Keratinocyte (primary cell): ENCODE data around the gene GNG2. TPM values are rescaled to one million over a fixed set of nuclear protein-coding genes. Genes with fewer than 3 reads are reported as not detected.

Experiments
- DNase-seq: peaks from one replicate; pipeline ENCODE4 v3.0.0-alpha.2; 2011; ENCODE audit warnings: low read depth, missing footprints, low spot score
- FAIRE-seq: peaks from 2 replicates; lab custom pipeline; 2011; peaks lifted over from hg19 to GRCh38; lab: Jason Lieb, UNC
- H2AFZ ChIP-seq: 2 replicates; pipeline ENCODE4 v1.6.0; 2012; ENCODE audit warnings: low read length, control low read depth, inconsistent platforms; ENCODE audit not compliant: control insufficient read depth
- H3K27ac ChIP-seq: 2 replicates; pipeline ENCODE4 v1.5.1; 2011; ENCODE audit warnings: low read length; ENCODE audit not compliant: control insufficient read depth, insufficient read depth
- H3K27me3 ChIP-seq: 3 replicates; pipeline ENCODE4 v1.6.0; 2011; ENCODE audit warnings: low read length; ENCODE audit not compliant: control insufficient read depth, insufficient read depth; ENCODE audit errors: extremely low read depth
- H3K36me3 ChIP-seq, 2 experiments: 2 replicates in 1 of 2; 3 replicates in 1 of 2; pipeline ENCODE4 v1.5.1; 2011; ENCODE audit warnings: low read length in 2 of 2, mild to moderate bottlenecking in 1 of 2; ENCODE audit not compliant: control insufficient read depth in 2 of 2, insufficient read depth in 2 of 2; ENCODE audit errors: extremely low read depth in 1 of 2
- H3K4me1 ChIP-seq: 3 replicates; pipeline ENCODE4 v1.5.1; 2011; ENCODE audit warnings: low read length; ENCODE audit not compliant: control insufficient read depth, insufficient read depth; ENCODE audit errors: extremely low read depth
- H3K4me2 ChIP-seq: 3 replicates; pipeline ENCODE4 v1.6.0; 2011; ENCODE audit warnings: low read depth, low read length; ENCODE audit not compliant: control insufficient read depth, insufficient read depth; ENCODE audit errors: extremely low read depth
- H3K4me3 ChIP-seq, 3 experiments: fragments of 200-600 bp in 1 of 3; sonication (generic) in 1 of 3; 2 replicates in 2 of 3; 3 replicates in 1 of 3; pipeline ENCODE4 v1.5.1; 2011 to 2016; ENCODE audit warnings: low read length in 3 of 3, mild to moderate bottlenecking in 3 of 3, control low read depth in 2 of 3, inconsistent platforms in 1 of 3, low read depth in 1 of 3, mixed read lengths in 1 of 3, mixed run types in 1 of 3, moderate library complexity in 1 of 3; ENCODE audit not compliant: control insufficient read depth in 2 of 3, insufficient read depth in 2 of 3; ENCODE audit errors: extremely low read depth in 1 of 3
- H3K79me2 ChIP-seq: 2 replicates; pipeline ENCODE4 v1.6.0; 2012; ENCODE audit warnings: low read length; ENCODE audit not compliant: control insufficient read depth, insufficient read depth
- H3K9ac ChIP-seq: 3 replicates; pipeline ENCODE4 v1.6.0; 2011; ENCODE audit warnings: low read length; ENCODE audit not compliant: control insufficient read depth, insufficient read depth; ENCODE audit errors: extremely low read depth
- H3K9me1 ChIP-seq: 3 replicates; pipeline ENCODE4 v1.6.0; 2011; ENCODE audit warnings: low read length; ENCODE audit not compliant: control insufficient read depth, insufficient read depth; ENCODE audit errors: extremely low read depth
- H3K9me3 ChIP-seq: 2 replicates; pipeline ENCODE4 v1.5.1; 2012; ENCODE audit warnings: low read depth, low read length; ENCODE audit not compliant: control insufficient read depth
- H4K20me1 ChIP-seq: 3 replicates; pipeline ENCODE4 v1.6.0; 2011; ENCODE audit warnings: low read length; ENCODE audit not compliant: control insufficient read depth, insufficient read depth; ENCODE audit errors: extremely low read depth
- EZH2 ChIP-seq: IDR thresholded peaks from one replicate; pipeline ENCODE4 v1.6.1; 2012; ENCODE audit warnings: inconsistent platforms, mild to moderate bottlenecking, low read length, moderate library complexity
- dilution Hi-C: fragments of 300-500 bp; cut with MboI; formaldehyde crosslinking; loops from one replicate; pipeline ENCODE4 v1.7.0; 2020; ENCODE audit warnings: low sequenced_read_pairs; ENCODE audit not compliant: extremely low pct_ligation_motif_present
- polyA plus RNA-seq, 5 experiments: library from polyadenylated mRNA; depleted of rRNA in 3 of 5; stranded (reverse) in 3 of 5; stranded (forward) in 1 of 5; unstranded in 1 of 5; fragments of >200 nt; gene quantifications; 1 replicate in 1 of 5; 2 replicates in 3 of 5; 3 replicates in 1 of 5; pipeline versions ENCODE4 v1.2.1 to v1.2.3, GENCODE V29; 2011 to 2012; ENCODE audit warnings: missing spikeins in 2 of 5, low read depth in 1 of 5, low replicate concordance in 1 of 5
- TF ChIP-seq, protein P1 (sequence below), 3 experiments: IDR thresholded peaks in 1 of 3; conservative IDR thresholded peaks in 1 of 3; optimal IDR thresholded peaks in 1 of 3; 2 replicates in 2 of 3; 3 replicates in 1 of 3; pipeline versions ENCODE3 to v1.5.1; 2011; ENCODE audit warnings: low read length in 3 of 3, mild to moderate bottlenecking in 3 of 3, moderate library complexity in 2 of 3, control low read depth in 1 of 3, inconsistent platforms in 1 of 3; ENCODE audit not compliant: insufficient read depth in 2 of 3; ENCODE audit errors: extremely low read depth in 1 of 3

GNG2 gene
- polyA plus RNA-seq, 1 donor (not counting 4 experiments of a cell fraction or from before 2014, with no cell fraction given): 0.28 TPM

GRCh38 chr14:51988221-51988620 is 127.8 kb downstream of the GNG2 start:
- no peaks in the 10 kb centered on the region for H4K20me1 ChIP-seq
- dilution Hi-C loops: no loop called here
- H3K27ac ChIP-seq: no peak overlapping the region
- H3K36me3 ChIP-seq: peaks cover 3 to 6% of the 10 kb centered on the region in 2 experiments
- no peak for DNase-seq
- no peaks in the 10 kb centered on the region for H3K9me1 ChIP-seq
- FAIRE-seq: no peak
- H3K4me1 ChIP-seq: peaks cover 9% of the 10 kb centered on the region
- H3K9me3 ChIP-seq: no peaks in the 10 kb centered on the region
- no peak for TF ChIP-seq EZH2
- TF ChIP-seq, protein P1, sequence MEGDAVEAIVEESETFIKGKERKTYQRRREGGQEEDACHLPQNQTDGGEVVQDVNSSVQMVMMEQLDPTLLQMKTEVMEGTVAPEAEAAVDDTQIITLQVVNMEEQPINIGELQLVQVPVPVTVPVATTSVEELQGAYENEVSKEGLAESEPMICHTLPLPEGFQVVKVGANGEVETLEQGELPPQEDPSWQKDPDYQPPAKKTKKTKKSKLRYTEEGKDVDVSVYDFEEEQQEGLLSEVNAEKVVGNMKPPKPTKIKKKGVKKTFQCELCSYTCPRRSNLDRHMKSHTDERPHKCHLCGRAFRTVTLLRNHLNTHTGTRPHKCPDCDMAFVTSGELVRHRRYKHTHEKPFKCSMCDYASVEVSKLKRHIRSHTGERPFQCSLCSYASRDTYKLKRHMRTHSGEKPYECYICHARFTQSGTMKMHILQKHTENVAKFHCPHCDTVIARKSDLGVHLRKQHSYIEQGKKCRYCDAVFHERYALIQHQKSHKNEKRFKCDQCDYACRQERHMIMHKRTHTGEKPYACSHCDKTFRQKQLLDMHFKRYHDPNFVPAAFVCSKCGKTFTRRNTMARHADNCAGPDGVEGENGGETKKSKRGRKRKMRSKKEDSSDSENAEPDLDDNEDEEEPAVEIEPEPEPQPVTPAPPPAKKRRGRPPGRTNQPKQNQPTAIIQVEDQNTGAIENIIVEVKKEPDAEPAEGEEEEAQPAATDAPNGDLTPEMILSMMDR (optimal IDR thresholded peaks at IDR 0.05 in 1 of 3, IDR thresholded peaks at IDR 0.05 in 1 of 3, conservative IDR thresholded peaks at IDR 0.05 in 1 of 3; ENCODE audit: extremely low read depth in 1 of 3, insufficient read depth in 2 of 3, low read length in 3 of 3): no peak
- peaks cover 33% of the 10 kb centered on the region for H3K79me2 ChIP-seq
- H3K27me3 ChIP-seq: no peaks in the 10 kb centered on the region
- H3K9ac ChIP-seq: no peak overlapping the region
- no peak overlapping the region for H3K4me2 ChIP-seq
- no peak overlapping the region for H3K4me3 ChIP-seq
- H2AFZ ChIP-seq: peak overlapping the region; percentile 97

DNA sequence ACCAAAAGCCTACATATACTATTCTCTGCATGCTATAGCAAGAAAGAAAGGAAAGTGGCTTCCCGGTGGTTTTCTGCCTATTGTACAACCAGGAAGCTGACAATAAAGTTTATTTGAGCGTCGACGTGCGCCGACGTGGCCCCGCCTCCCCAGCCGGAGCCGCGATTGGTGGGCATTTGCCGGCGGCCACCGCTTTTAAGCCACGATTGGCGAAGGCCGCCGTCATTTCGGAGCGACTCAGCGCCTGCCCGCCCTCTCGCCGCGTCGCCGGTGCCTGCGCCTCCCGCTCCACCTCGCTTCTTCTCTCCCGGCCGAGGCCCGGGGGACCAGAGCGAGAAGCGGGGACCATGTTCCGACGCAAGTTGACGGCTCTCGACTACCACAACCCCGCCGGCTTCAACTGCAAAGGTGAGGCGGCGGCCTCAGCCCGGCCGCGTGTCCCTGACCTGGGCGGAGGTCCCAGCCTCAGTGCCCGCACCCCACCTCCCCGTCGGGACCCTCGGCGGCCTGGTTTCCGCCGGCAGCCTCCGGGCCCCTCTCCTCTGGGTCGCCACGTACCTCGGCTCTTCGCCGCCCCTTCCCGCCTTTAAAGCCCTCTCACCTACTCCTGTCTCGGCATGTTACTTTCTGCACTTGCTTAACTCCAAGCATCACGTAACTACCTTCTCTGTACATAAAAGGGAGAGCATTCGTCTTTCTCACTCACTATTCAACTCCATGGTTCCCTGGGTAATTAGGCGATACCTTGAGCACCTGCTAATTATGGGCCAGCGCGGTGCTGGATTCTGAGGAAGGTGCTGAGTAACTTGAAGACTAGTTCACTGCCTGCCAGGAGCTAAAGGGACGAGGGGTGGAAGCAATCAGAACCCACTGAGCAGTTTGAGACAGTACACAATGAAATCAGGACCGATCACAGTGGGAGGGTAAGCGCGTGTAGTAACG is 129.2 kb downstream of the GNG2 start, which contains the start of gene RTRAF:
Gene RTRAF, plus strand, starts transcription at position 254 of the 942 bp plus-strand sequence. Its CDS starts 94 bp downstream, at position 348.
- TF ChIP-seq EZH2: no peak
- TF ChIP-seq, protein P1 (optimal IDR thresholded peaks at IDR 0.05 in 1 of 3, IDR thresholded peaks at IDR 0.05 in 1 of 3, conservative IDR thresholded peaks at IDR 0.05 in 1 of 3; ENCODE audit: extremely low read depth in 1 of 3, insufficient read depth in 2 of 3, low read length in 3 of 3): no peak
- FAIRE-seq (peak; percentile 32), DNase-seq (peak; percentile 9)
- peaks cover 39% of the 10 kb centered on the region for H3K79me2 ChIP-seq
- H3K4me1 ChIP-seq: peaks cover 9% of the 10 kb centered on the region
- peak within 1 kb of the TSS; percentile 97 for H2AFZ ChIP-seq
- dilution Hi-C loops: no loop called here
- no peaks in the 10 kb centered on the region for H4K20me1 ChIP-seq
- peaks cover 3 to 9% of the 10 kb centered on the region in 2 experiments for H3K36me3 ChIP-seq
- H3K9me3 ChIP-seq: no peaks in the 10 kb centered on the region
- H3K27me3 ChIP-seq: no peaks in the 10 kb centered on the region
- no peaks in the 10 kb centered on the region for H3K9me1 ChIP-seq
- peak within 1 kb of the TSS; percentile 72 for H3K27ac ChIP-seq
- peak within 1 kb of the TSS; percentile 93 for H3K4me2 ChIP-seq
- H3K9ac ChIP-seq: peak within 1 kb of the TSS; percentile 77
- peak within 1 kb of the TSS; percentile 80 to 95 (median 92) for H3K4me3 ChIP-seq
